ENCODE data around the gene PIK3R5. TPM values are rescaled to one million over a fixed set of nuclear protein-coding genes. Genes with fewer than 3 reads are reported as not detected.

Gene PIK3R5
- total and polyA plus RNA-seq, 7 donors: 0.20 to 2.9 (median 1.1) TPM

DNA sequence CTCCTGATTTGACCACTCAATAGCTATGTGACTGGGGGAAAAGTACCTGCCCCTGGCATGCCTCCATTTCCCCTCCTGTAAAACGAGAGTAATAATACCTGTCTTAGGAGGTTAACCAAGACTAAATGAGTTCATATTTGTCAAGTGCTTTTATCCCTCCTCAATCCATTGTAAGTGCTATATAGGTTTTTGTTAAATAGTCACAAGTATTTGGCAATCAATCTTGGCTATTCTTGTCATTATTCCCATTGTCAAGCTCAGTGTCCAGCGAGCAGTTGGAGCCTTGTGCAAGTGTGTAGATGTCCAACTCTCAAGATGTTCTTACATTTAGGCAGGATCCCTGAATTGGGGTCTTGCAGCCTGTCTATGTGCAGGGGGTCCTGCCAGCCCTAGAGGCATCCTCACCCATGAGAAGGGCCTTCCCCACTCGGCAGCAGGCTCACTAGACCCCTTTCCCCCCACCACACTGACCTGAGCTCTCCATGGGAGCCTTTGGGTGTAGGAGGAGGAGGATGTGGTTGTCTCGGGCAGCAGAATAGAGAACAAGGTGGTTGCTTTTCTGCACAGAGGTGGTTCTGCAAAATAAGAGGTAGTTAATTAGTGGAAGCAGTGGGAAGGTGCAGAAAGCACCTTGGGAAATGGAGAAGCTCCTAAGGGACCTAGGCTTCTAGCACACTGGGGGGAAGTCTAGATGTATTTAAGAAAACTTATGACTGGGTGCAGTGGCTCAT, 116.0 kb downstream of the PIK3R5 start:
- Histone ChIP-seq H3K36me3 (ENCODE audit: insufficient read depth in 1 of 2, low read depth in 1 of 2) (no peaks in the 10 kb centered on the region), H3K4me1 (no peaks in the 10 kb centered on the region), H3K27me3 (ENCODE audit: insufficient read depth in 3 of 3, low read length in 2 of 3) (no peaks in the 10 kb centered on the region), H3K9me3 (no peaks in the 10 kb centered on the region), H3K4me3 (no peak overlapping the region), H3K27ac (no peak overlapping the region)
- intact Hi-C loops (cut with DNase I): no loop called here
- TF ChIP-seq, protein P1, sequence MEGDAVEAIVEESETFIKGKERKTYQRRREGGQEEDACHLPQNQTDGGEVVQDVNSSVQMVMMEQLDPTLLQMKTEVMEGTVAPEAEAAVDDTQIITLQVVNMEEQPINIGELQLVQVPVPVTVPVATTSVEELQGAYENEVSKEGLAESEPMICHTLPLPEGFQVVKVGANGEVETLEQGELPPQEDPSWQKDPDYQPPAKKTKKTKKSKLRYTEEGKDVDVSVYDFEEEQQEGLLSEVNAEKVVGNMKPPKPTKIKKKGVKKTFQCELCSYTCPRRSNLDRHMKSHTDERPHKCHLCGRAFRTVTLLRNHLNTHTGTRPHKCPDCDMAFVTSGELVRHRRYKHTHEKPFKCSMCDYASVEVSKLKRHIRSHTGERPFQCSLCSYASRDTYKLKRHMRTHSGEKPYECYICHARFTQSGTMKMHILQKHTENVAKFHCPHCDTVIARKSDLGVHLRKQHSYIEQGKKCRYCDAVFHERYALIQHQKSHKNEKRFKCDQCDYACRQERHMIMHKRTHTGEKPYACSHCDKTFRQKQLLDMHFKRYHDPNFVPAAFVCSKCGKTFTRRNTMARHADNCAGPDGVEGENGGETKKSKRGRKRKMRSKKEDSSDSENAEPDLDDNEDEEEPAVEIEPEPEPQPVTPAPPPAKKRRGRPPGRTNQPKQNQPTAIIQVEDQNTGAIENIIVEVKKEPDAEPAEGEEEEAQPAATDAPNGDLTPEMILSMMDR (IDR thresholded peaks at IDR 0.05): no peak
- 72 to 76% (median 72%) methylated on average over 4 of the region's 4 CpGs for WGBS, 3 donors
- ATAC-seq (no peak), DNase-seq (no peak)

DNA sequence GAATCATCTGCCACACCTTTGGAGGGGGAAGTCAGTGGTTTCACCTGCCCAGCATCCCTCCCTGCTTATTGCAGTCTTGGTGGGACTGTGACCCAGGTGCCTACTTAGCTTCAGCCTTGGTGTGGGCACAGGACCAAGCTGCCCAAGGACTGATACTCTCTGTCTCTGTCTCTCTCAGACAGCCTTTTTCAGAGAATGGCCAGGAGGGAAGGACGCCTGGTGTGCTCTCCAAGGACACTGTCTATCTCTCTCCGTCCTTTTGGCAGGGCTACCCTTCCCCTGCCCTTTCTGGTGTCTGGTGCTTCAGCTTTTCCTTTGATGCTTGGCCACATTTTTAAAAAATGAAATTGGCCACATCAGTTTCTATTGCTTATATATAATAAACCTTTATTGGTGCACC, 117.6 kb downstream of the PIK3R5 start:
- Histone ChIP-seq H3K27me3 (ENCODE audit: insufficient read depth in 3 of 3, low read length in 2 of 3) (peaks cover 0 to 3% (median 0%) of the 10 kb centered on the region in 3 donors), H3K36me3 (ENCODE audit: insufficient read depth in 1 of 2, low read depth in 1 of 2) (no peaks in the 10 kb centered on the region), H3K27ac (no peak overlapping the region), H3K4me1 (no peaks in the 10 kb centered on the region), H3K9me3 (no peaks in the 10 kb centered on the region), H3K4me3 (no peak overlapping the region)
- ATAC-seq (no peak), DNase-seq (no peak)
- TF ChIP-seq, protein P1 (IDR thresholded peaks at IDR 0.05): no peak
- intact Hi-C loops (cut with DNase I): no loop called here
- 74 to 84% (median 77%) methylated on average over 2 of the region's 2 CpGs for WGBS, 3 donors

DNA sequence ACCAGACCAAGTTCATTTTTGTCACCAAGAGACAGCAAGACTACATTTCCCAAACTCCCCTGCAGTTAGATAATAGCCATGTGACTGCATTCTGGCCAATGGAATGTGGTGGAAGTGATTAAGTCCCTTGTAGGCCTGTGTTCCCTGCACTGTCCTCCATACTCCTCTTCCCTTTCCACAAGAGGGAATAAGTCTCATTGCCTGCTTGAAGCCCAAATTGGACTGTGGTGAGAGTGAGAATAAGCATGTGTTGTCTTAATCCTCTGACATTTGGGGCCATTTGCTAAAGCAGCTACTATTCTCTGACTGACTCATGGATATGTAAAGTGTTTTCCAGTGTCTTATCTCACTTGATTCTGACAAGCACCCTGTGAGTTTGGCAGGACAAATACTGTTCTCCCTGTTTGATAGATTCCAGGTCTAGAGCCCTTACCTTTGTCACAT, 118.7 kb downstream of the PIK3R5 start:
- Histone ChIP-seq H3K36me3 (ENCODE audit: insufficient read depth in 1 of 2, low read depth in 1 of 2) (no peaks in the 10 kb centered on the region), H3K4me3 (no peak overlapping the region), H3K4me1 (no peaks in the 10 kb centered on the region), H3K27ac (no peak overlapping the region), H3K9me3 (no peaks in the 10 kb centered on the region), H3K27me3 (ENCODE audit: insufficient read depth in 3 of 3, low read length in 2 of 3) (peaks cover 0 to 3% (median 0%) of the 10 kb centered on the region in 3 donors)
- intact Hi-C loops (cut with DNase I): no loop called here
- ATAC-seq (no peak), DNase-seq (no peak)
- TF ChIP-seq, protein P1 (IDR thresholded peaks at IDR 0.05): no peak

DNA sequence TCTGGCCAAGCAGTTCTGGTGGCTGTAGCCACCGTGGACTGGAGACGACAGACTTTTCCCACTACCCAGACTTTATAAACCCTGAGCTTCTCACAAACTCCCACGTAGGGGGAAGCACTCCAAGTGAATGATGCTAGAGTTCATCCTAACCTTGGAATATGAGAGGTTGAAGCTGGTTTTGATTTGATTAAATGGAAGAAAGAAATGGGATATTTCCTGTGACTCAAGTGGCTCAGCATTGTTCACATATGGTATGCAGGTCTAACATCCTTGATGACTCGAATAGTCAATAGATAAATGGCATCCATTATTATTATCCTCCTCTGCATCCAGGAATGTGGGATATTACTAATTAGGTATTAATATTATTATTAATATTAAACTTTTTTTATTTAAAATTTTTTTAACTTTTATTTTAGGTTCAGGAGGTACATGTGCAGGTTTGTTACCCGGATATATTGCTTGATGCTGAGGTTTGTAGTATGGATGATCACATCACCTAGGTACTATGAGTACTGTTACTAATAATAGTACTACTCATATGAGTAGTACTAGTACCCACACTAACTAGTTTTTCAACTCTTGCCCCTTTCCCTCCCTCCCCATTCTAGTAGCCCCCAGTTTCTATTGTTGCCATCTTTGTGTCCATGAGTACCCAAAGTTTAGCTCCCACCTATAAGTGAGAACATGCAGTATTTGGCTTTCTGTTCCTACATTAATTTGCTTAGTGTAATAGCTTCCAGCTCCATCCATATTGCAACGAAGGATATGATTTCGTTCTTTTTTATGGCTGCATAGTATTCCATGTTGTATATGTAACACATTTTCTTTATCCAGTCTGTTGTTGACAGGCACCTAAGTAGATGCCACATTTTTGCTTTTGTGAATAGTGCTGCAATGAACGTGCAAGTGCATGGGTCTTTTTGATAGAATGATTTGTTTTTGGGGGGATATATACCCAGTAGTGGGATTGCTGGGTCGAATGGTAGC, 121.0 kb downstream of the PIK3R5 start:
- H3K27ac ChIP-seq: no peak overlapping the region
- peaks cover 0 to 3% (median 0%) of the 10 kb centered on the region in 3 donors for H3K27me3 ChIP-seq (ENCODE audit: insufficient read depth in 3 of 3, low read length in 2 of 3)
- ATAC-seq (no peak), DNase-seq (no peak)
- H3K9me3 ChIP-seq: no peaks in the 10 kb centered on the region
- H3K4me1 ChIP-seq: no peaks in the 10 kb centered on the region
- WGBS, 3 donors: 80 to 83% (median 82%) methylated on average over 9 of the region's 9 CpGs
- intact Hi-C loops (cut with DNase I): no loop called here
- TF ChIP-seq, protein P1 (IDR thresholded peaks at IDR 0.05): no peak
- H3K36me3 ChIP-seq (ENCODE audit: insufficient read depth in 1 of 2, low read depth in 1 of 2): no peaks in the 10 kb centered on the region
- H3K4me3 ChIP-seq: no peak overlapping the region

Data from psoas muscle (tissue), 8 donors.